ENCODE measurements around the gene CDKN1A.
A peak's percentile ranks its signal among the peaks of the same experiment; 100 is the strongest.
"Not testable (repeated sequence)": the region's sequence is repeated elsewhere in the genome, so short reads cannot be mapped to it uniquely, and the experiment has no call there.

Gene CDKN1A

GRCh38 chr6:36720251-36721141 lies 42.0 kb downstream of the CDKN1A start:
- peak; percentile 85 for DNase-seq (ENCODE audit: low spot score)

- no peak for DNase-seq (ENCODE audit: low spot score)
Measured at GRCh38 chr6:36721369-36722140, 43.0 kb downstream of the CDKN1A start.

GRCh38 chr6:36722365-36722764 lies 43.9 kb downstream of the CDKN1A start:
- no peak for DNase-seq (ENCODE audit: low spot score)

- DNase-seq (ENCODE audit: low spot score), result no peak
Measured at GRCh38 chr6:36722879-36723278, 44.4 kb downstream of the CDKN1A start.

GRCh38 chr6:36723992-36724391 lies 45.5 kb downstream of the CDKN1A start:
- DNase-seq (ENCODE audit: low spot score), result not testable (repeated sequence)

- DNase-seq (ENCODE audit: low spot score), result peak; percentile 62
Measured at GRCh38 chr6:36724514-36725390, 46.2 kb downstream of the CDKN1A start.

GRCh38 chr6:36725581-36725980 lies 47.1 kb downstream of the CDKN1A start:
- no peak for DNase-seq (ENCODE audit: low spot score)

- no peak for DNase-seq (ENCODE audit: low spot score)
Measured at GRCh38 chr6:36727505-36728021, 49.0 kb downstream of the CDKN1A start.

GRCh38 chr6:36728289-36729160 lies 50.0 kb downstream of the CDKN1A start:
- DNase-seq (ENCODE audit: low spot score), result no peak

GRCh38 chr6:36729161-36729524 lies 50.6 kb downstream of the CDKN1A start:
- no peak for DNase-seq (ENCODE audit: low spot score)

- no peak for DNase-seq (ENCODE audit: low spot score)
Measured at GRCh38 chr6:36730424-36731380, 52.2 kb downstream of the CDKN1A start.

- DNase-seq (ENCODE audit: low spot score), result no peak
Measured at GRCh38 chr6:36731622-36732310, 53.3 kb downstream of the CDKN1A start.

GRCh38 chr6:36733300-36733699 lies 54.8 kb downstream of the CDKN1A start:
- DNase-seq (ENCODE audit: low spot score), result no peak

GRCh38 chr6:36734486-36735060 lies 56.1 kb downstream of the CDKN1A start:
- no peak for DNase-seq (ENCODE audit: low spot score)

GRCh38 chr6:36735110-36736071 lies 56.9 kb downstream of the CDKN1A start:
- no peak for DNase-seq (ENCODE audit: low spot score)

Measured in NAMALWA (cell line).